GM18951 (cell line): ENCODE results near the gene OSBPL2.
A peak's percentile ranks its signal among the peaks of the same experiment; 100 is the strongest.

Experiments
- POLR2A ChIP-seq: IDR thresholded peaks from 4 replicates; pipeline ENCODE4 v1.6.1; 2011; ENCODE audit warnings: mild to moderate bottlenecking; ENCODE audit not compliant: insufficient read length, insufficient read depth; ENCODE audit errors: extremely low read depth
- in situ Hi-C: fragments of 300-500 bp; cut with MboI; formaldehyde crosslinking; loops from one replicate; pipeline ENCODE4 v1.12.0; 2022; ENCODE audit warnings: low sequenced_read_pairs, mixed read lengths, inconsistent platforms; ENCODE audit not compliant: unreplicated experiment

Gene OSBPL2

GRCh38 chr20:62330576-62331317 is 92.4 kb downstream of the OSBPL2 start:
- in situ Hi-C loops, result no loop called here
- TF ChIP-seq POLR2A, result no peak

- in situ Hi-C loops, result no loop called here
- no peak for TF ChIP-seq POLR2A
Measured at GRCh38 chr20:62331347-62331746, 93.0 kb downstream of the OSBPL2 start.

GRCh38 chr20:62332421-62332820 is 94.1 kb downstream of the OSBPL2 start:
- in situ Hi-C loops, result no loop called here
- no peak for TF ChIP-seq POLR2A

GRCh38 chr20:62332989-62333819 is 94.9 kb downstream of the OSBPL2 start:
- in situ Hi-C loops, result no loop called here
- TF ChIP-seq POLR2A, result no peak

GRCh38 chr20:62333820-62334595 is 95.7 kb downstream of the OSBPL2 start:
- TF ChIP-seq POLR2A, result no peak
- in situ Hi-C loops, result no loop called here

- in situ Hi-C loops, result no loop called here
- TF ChIP-seq POLR2A, result no peak
Measured at GRCh38 chr20:62334881-62335280, 96.6 kb downstream of the OSBPL2 start.

- no peak for TF ChIP-seq POLR2A
- in situ Hi-C loops, result no loop called here
Measured at GRCh38 chr20:62335532-62335931, 97.2 kb downstream of the OSBPL2 start.

- in situ Hi-C loops, result no loop called here
- no peak for TF ChIP-seq POLR2A
Measured at GRCh38 chr20:62336329-62336728, 98.0 kb downstream of the OSBPL2 start.

GRCh38 chr20:62336775-62337557 is 98.6 kb downstream of the OSBPL2 start:
- in situ Hi-C loops, result no loop called here

GRCh38 chr20:62337558-62338293 is 99.4 kb downstream of the OSBPL2 start:
- TF ChIP-seq POLR2A, result no peak
- in situ Hi-C loops, result no loop called here

More at GRCh38 chr20:62336775-62337557, 98.6 kb downstream of the OSBPL2 start:
- no peak for TF ChIP-seq POLR2A

- TF ChIP-seq POLR2A, result no peak
- in situ Hi-C loops, result no loop called here
Measured at GRCh38 chr20:62338294-62338620, 99.9 kb downstream of the OSBPL2 start.

GRCh38 chr20:62339647-62340062 is 101.3 kb downstream of the OSBPL2 start:
- in situ Hi-C loops, result no loop called here
- peak; percentile 28 for TF ChIP-seq POLR2A

- TF ChIP-seq POLR2A, result no peak
- in situ Hi-C loops, result no loop called here
Measured at GRCh38 chr20:62342910-62343309, 104.6 kb downstream of the OSBPL2 start.
